ENCODE data around the gene TFF2.

Gene TFF2

GRCh38 chr21:42366292-42367010, 15.7 kb upstream of the TFF2 start, which contains the start of gene TFF1:
Gene TFF1, minus strand, starts transcription at chr21:42366535. Its CDS starts 40 bp downstream, at chr21:42366495.
- H3K4me3 ChIP-seq (ENCODE audit: low read length): no peak within 1 kb of the TSS
- no peak for TF ChIP-seq CTCF (conservative IDR thresholded peaks at IDR 0.05; ENCODE audit: low read depth, low read length)
- no peak for DNase-seq (ENCODE audit: low read depth)

- no peak for DNase-seq (ENCODE audit: low read depth)
- H3K4me3 ChIP-seq (ENCODE audit: low read length): no peak overlapping the region
- no peak for TF ChIP-seq CTCF (conservative IDR thresholded peaks at IDR 0.05; ENCODE audit: low read depth, low read length)
Measured at GRCh38 chr21:42365770-42366169, 15.0 kb upstream of the TFF2 start.

GRCh38 chr21:42364304-42364865, 13.6 kb upstream of the TFF2 start:
- TF ChIP-seq CTCF (conservative IDR thresholded peaks at IDR 0.05; ENCODE audit: low read depth, low read length): no peak
- H3K4me3 ChIP-seq (ENCODE audit: low read length): no peak overlapping the region
- no peak for DNase-seq (ENCODE audit: low read depth)

GRCh38 chr21:42363312-42363711, 12.5 kb upstream of the TFF2 start:
- H3K4me3 ChIP-seq (ENCODE audit: low read length): no peak overlapping the region
- DNase-seq (ENCODE audit: low read depth): no peak
- no peak for TF ChIP-seq CTCF (conservative IDR thresholded peaks at IDR 0.05; ENCODE audit: low read depth, low read length)

- TF ChIP-seq CTCF (conservative IDR thresholded peaks at IDR 0.05; ENCODE audit: low read depth, low read length): no peak
- no peak for DNase-seq (ENCODE audit: low read depth)
- no peak overlapping the region for H3K4me3 ChIP-seq (ENCODE audit: low read length)
Measured at GRCh38 chr21:42362700-42363099, 11.9 kb upstream of the TFF2 start.

GRCh38 chr21:42362198-42362597, 11.4 kb upstream of the TFF2 start:
- no peak for DNase-seq (ENCODE audit: low read depth)
- no peak for TF ChIP-seq CTCF (conservative IDR thresholded peaks at IDR 0.05; ENCODE audit: low read depth, low read length)
- no peak overlapping the region for H3K4me3 ChIP-seq (ENCODE audit: low read length)

- TF ChIP-seq CTCF (conservative IDR thresholded peaks at IDR 0.05; ENCODE audit: low read depth, low read length): no peak
- no peak overlapping the region for H3K4me3 ChIP-seq (ENCODE audit: low read length)
- DNase-seq (ENCODE audit: low read depth): no peak
Measured at GRCh38 chr21:42361286-42361685, 10.5 kb upstream of the TFF2 start.

Measured in retinal pigment epithelial cell (primary cell).